ENCODE results near the gene SLC22A23. TPM values are rescaled to one million over a fixed set of nuclear protein-coding genes. Genes with fewer than 3 reads are reported as not detected.

The SLC22A23 gene
- total RNA-seq, 1 donor = 18.1 TPM

DNA sequence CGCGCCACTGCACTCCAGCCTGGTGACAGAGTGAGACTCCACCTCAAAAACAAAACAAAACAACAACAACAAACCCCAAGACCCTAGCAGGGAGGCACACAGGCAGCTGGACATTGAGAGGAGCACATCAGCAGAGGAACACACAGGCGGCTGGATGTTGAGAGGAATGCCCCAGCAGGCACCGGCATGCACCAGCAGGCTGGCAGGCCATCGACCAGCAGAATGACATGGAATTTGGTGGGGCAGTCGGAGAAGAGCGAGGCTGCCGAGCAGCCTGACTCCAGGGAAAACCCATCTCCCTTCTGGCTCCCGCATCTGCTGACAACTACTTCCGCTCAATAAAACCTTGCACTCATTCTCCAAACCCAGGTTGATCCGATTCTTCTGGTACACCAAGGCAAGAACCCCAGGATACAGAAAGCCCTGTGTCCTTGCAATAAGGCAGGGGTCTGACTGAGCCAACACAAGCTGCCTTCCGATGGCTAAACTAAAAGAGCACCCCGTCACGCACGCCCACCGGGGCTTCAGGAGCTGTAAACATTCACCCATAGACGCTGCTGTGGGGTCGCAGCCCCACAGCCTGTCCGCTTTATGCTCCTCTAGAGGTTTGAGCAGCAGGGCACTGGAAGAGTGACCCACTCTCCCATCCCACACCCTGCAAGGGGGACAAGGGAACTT, 60.2 kb downstream of the SLC22A23 start:
- Histone ChIP-seq H3K4me2 (ENCODE audit: insufficient read depth, low read length) (no peak overlapping the region), H3K79me2 (ENCODE audit: insufficient read depth, low read length) (peaks cover 2% of the 10 kb centered on the region), H3K36me3 (ENCODE audit: insufficient read depth, low read length) (no peaks in the 10 kb centered on the region), H3K9me3 (ENCODE audit: low read depth, low read length) (no peaks in the 10 kb centered on the region), H3K4me1 (ENCODE audit: insufficient read depth, low read length) (peaks cover 10% of the 10 kb centered on the region), H3K27me3 (ENCODE audit: insufficient read depth, low read length) (no peaks in the 10 kb centered on the region), H3K27ac (ENCODE audit: low read depth, low read length) (no peak overlapping the region), H4K20me1 (ENCODE audit: insufficient read depth, low read length) (no peaks in the 10 kb centered on the region), H3K4me3 (ENCODE audit: insufficient read depth, low read length) (no peak overlapping the region), H2AFZ (ENCODE audit: low read length) (no peak overlapping the region)
- no peak for DNase-seq (ENCODE audit: insufficient read length, low spot score, missing footprints)
- TF ChIP-seq CTCF (IDR thresholded peaks at IDR 0.05; ENCODE audit: extremely low read depth, low read depth, low read length) = no peak

DNA sequence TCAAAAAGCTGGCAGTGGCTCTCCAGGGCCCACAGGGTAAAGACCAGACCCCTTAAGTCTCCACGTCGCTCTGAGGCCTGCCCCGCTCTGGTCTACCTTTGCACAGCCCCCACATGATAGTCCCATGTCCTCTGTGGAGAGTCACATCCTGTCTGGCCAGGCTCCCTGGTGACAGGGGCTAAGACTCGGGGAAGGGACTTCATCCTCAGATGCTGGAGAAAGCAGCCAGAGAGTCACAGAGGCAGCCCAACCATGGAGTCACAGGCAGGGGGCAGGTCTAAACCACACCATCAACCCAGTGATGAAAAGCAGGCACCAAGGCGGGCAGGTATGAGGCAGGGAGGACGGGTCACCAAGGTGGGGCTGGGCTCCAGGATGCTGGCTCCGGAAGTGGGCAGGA, 62.2 kb downstream of the SLC22A23 start:
- Histone ChIP-seq H3K4me2 (ENCODE audit: insufficient read depth, low read length) (no peak overlapping the region), H3K27me3 (ENCODE audit: insufficient read depth, low read length) (no peaks in the 10 kb centered on the region), H3K4me3 (ENCODE audit: insufficient read depth, low read length) (no peak overlapping the region), H3K9me3 (ENCODE audit: low read depth, low read length) (no peaks in the 10 kb centered on the region), H3K4me1 (ENCODE audit: insufficient read depth, low read length) (peaks cover 26% of the 10 kb centered on the region), H3K27ac (ENCODE audit: low read depth, low read length) (no peak overlapping the region), H3K79me2 (ENCODE audit: insufficient read depth, low read length) (peaks cover 2% of the 10 kb centered on the region), H4K20me1 (ENCODE audit: insufficient read depth, low read length) (no peaks in the 10 kb centered on the region), H2AFZ (ENCODE audit: low read length) (no peak overlapping the region), H3K36me3 (ENCODE audit: insufficient read depth, low read length) (no peaks in the 10 kb centered on the region)
- DNase-seq (ENCODE audit: insufficient read length, low spot score, missing footprints) = no peak
- TF ChIP-seq CTCF (IDR thresholded peaks at IDR 0.05; ENCODE audit: extremely low read depth, low read depth, low read length) = no peak

DNA sequence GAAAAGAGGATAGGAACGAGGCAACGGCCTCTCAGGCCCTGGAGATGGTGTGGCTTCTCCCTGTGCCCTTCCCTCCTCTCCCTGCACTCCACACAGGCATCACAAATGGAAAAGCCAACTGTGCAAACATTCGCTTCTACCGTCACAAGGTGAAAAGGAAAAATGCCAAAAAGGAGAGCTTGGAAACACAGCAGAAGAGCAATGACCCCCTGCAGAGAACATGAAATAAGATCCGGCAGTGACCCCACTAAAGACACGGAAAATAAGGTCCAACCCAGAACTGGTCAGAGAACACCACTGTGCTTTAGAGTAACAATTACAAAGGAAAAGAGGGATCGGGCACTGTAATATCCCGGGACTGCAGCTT, 63.0 kb downstream of the SLC22A23 start:
- no peaks in the 10 kb centered on the region for H3K36me3 ChIP-seq (ENCODE audit: insufficient read depth, low read length)
- H3K27me3 ChIP-seq (ENCODE audit: insufficient read depth, low read length) = no peaks in the 10 kb centered on the region
- H3K4me2 ChIP-seq (ENCODE audit: insufficient read depth, low read length) = no peak overlapping the region
- no peak for TF ChIP-seq CTCF (IDR thresholded peaks at IDR 0.05; ENCODE audit: extremely low read depth, low read depth, low read length)
- peaks cover 2% of the 10 kb centered on the region for H3K79me2 ChIP-seq (ENCODE audit: insufficient read depth, low read length)
- DNase-seq (ENCODE audit: insufficient read length, low spot score, missing footprints) = no peak
- H3K4me1 ChIP-seq (ENCODE audit: insufficient read depth, low read length) = peaks cover 33% of the 10 kb centered on the region
- no peaks in the 10 kb centered on the region for H3K9me3 ChIP-seq (ENCODE audit: low read depth, low read length)
- no peak overlapping the region for H2AFZ ChIP-seq (ENCODE audit: low read length)
- H3K27ac ChIP-seq (ENCODE audit: low read depth, low read length) = no peak overlapping the region
- H3K4me3 ChIP-seq (ENCODE audit: insufficient read depth, low read length) = no peak overlapping the region
- no peaks in the 10 kb centered on the region for H4K20me1 ChIP-seq (ENCODE audit: insufficient read depth, low read length)

DNA sequence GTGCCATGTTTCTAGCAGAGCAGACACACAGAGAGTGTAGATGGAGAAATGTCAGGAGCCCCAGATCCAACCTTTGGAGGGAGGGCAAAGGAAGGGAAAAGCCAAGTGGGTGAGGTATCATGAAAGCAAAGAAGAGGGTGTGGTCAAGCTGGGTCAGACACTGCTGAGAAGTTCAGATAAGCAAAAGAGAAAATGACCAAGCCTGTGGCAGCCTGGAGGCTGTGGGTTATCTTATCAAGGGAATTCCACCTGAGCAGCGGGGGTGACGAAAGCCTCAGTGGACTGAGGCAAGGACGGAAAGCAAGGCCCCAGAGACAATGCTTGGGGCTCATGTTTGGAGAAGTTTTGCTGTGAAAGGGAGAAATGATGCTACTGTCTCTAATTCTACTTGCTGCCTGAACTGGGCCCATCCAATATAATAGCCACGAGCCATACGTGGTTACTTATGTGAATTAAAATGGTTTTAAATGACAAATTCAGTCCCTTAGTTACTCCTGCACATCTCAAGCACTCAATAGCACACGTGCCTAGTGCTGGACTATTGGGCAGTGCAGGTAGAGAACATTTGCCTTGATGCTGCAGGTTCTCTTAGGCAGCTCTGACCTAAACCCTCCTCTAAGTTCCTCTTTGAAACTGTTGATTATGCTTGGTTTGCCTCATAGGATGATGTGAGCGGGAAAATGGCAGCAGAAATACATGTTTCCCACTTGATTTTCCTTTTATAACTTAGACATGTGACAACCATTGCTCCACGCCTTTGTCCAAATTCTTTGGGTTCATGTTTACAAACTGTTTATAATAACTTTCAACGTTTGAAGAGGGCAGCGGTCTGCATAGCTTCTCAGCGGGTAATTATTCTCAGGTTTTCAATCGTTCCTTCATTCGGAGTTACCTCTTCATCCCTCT, 63.7 kb downstream of the SLC22A23 start:
- H3K36me3 ChIP-seq (ENCODE audit: insufficient read depth, low read length) = no peaks in the 10 kb centered on the region
- H3K27me3 ChIP-seq (ENCODE audit: insufficient read depth, low read length) = no peaks in the 10 kb centered on the region
- no peak overlapping the region for H3K4me3 ChIP-seq (ENCODE audit: insufficient read depth, low read length)
- H4K20me1 ChIP-seq (ENCODE audit: insufficient read depth, low read length) = no peaks in the 10 kb centered on the region
- H2AFZ ChIP-seq (ENCODE audit: low read length) = no peak overlapping the region
- no peak overlapping the region for H3K27ac ChIP-seq (ENCODE audit: low read depth, low read length)
- H3K79me2 ChIP-seq (ENCODE audit: insufficient read depth, low read length) = peaks cover 2% of the 10 kb centered on the region
- no peaks in the 10 kb centered on the region for H3K9me3 ChIP-seq (ENCODE audit: low read depth, low read length)
- peaks cover 33% of the 10 kb centered on the region for H3K4me1 ChIP-seq (ENCODE audit: insufficient read depth, low read length)
- H3K4me2 ChIP-seq (ENCODE audit: insufficient read depth, low read length) = no peak overlapping the region
- no peak for TF ChIP-seq CTCF (IDR thresholded peaks at IDR 0.05; ENCODE audit: extremely low read depth, low read depth, low read length)
- no peak for DNase-seq (ENCODE audit: insufficient read length, low spot score, missing footprints)

Measured in osteoblast (primary cell).